Measurements from ENCODE around the gene CDH23. TPM values are rescaled to one million over a fixed set of nuclear protein-coding genes. Genes with fewer than 3 reads are reported as not detected.

Gene CDH23
- total and polyA plus RNA-seq, 7 donors, result 1.00 to 3.8 (median 1.9) TPM

GRCh38 chr10:71423250-71423649, 26.5 kb downstream of the CDH23 start:
- Histone ChIP-seq H3K27me3 (ENCODE audit: insufficient read depth in 3 of 3, low read length in 2 of 3) (peaks cover 0 to 9% (median 0%) of the 10 kb centered on the region in 3 donors), H3K4me3 (no peak overlapping the region), H3K9me3 (no peaks in the 10 kb centered on the region), H3K36me3 (ENCODE audit: insufficient read depth in 1 of 2, low read depth in 1 of 2) (no peaks in the 10 kb centered on the region), H3K4me1 (no peaks in the 10 kb centered on the region), H3K27ac (no peak overlapping the region)
- ATAC-seq (no peak), DNase-seq (no peak)
- intact Hi-C loops (cut with DNase I), result no loop called here
- TF ChIP-seq, protein P1, sequence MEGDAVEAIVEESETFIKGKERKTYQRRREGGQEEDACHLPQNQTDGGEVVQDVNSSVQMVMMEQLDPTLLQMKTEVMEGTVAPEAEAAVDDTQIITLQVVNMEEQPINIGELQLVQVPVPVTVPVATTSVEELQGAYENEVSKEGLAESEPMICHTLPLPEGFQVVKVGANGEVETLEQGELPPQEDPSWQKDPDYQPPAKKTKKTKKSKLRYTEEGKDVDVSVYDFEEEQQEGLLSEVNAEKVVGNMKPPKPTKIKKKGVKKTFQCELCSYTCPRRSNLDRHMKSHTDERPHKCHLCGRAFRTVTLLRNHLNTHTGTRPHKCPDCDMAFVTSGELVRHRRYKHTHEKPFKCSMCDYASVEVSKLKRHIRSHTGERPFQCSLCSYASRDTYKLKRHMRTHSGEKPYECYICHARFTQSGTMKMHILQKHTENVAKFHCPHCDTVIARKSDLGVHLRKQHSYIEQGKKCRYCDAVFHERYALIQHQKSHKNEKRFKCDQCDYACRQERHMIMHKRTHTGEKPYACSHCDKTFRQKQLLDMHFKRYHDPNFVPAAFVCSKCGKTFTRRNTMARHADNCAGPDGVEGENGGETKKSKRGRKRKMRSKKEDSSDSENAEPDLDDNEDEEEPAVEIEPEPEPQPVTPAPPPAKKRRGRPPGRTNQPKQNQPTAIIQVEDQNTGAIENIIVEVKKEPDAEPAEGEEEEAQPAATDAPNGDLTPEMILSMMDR (IDR thresholded peaks at IDR 0.05), result no peak

DNA sequence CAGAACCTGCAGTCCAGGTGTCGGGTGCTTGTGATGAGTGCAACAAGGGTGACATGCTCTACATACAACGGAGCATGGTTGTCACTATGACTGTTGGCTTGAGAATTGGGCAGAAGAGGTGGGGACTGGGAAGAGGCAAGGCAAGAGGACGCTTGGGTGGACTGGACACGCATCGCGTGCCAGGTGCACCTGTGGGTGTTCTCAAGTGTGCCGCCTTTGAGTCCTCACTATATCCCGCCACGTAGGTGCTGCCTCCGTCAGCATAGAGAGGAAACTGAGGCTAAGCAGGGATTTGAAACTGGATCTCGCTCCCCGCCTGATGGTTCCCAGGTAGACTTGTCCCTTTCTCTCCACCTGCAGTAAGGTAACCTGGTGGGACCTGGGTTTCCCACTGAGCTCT, 27.2 kb downstream of the CDH23 start:
- H3K36me3 ChIP-seq (ENCODE audit: insufficient read depth in 1 of 2, low read depth in 1 of 2), result no peaks in the 10 kb centered on the region
- no peak overlapping the region for H3K4me3 ChIP-seq
- intact Hi-C loops (cut with DNase I), result no loop called here
- H3K27me3 ChIP-seq (ENCODE audit: insufficient read depth in 3 of 3, low read length in 2 of 3), result peaks cover 0 to 9% (median 0%) of the 10 kb centered on the region in 3 donors
- no peak overlapping the region for H3K27ac ChIP-seq
- DNase-seq, result no peak
- H3K9me3 ChIP-seq, result no peaks in the 10 kb centered on the region
- TF ChIP-seq, protein P1 (IDR thresholded peaks at IDR 0.05), result no peak
- H3K4me1 ChIP-seq, result no peaks in the 10 kb centered on the region
- 92 to 94% (median 94%) methylated on average over 12 of the region's 12 CpGs for WGBS, 3 donors
- ATAC-seq, result no peak

- no peak for DNase-seq
- peaks cover 0 to 9% (median 0%) of the 10 kb centered on the region in 3 donors for H3K27me3 ChIP-seq (ENCODE audit: insufficient read depth in 3 of 3, low read length in 2 of 3)
These were observed 27.9 kb downstream of the CDH23 start for GRCh38 chr10:71424496-71425194.

GRCh38 chr10:71426058-71426605, 29.4 kb downstream of the CDH23 start:
- ATAC-seq (no peak), DNase-seq (no peak)
- intact Hi-C loops (cut with DNase I), result no loop called here
- Histone ChIP-seq H3K27me3 (ENCODE audit: insufficient read depth in 3 of 3, low read length in 2 of 3) (peaks cover 0 to 9% (median 0%) of the 10 kb centered on the region in 3 donors), H3K4me1 (no peaks in the 10 kb centered on the region), H3K9me3 (no peaks in the 10 kb centered on the region), H3K27ac (no peak overlapping the region), H3K4me3 (no peak overlapping the region), H3K36me3 (ENCODE audit: insufficient read depth in 1 of 2, low read depth in 1 of 2) (no peaks in the 10 kb centered on the region)
- 73 to 78% (median 74%) methylated on average over 6 of the region's 6 CpGs for WGBS, 3 donors
- TF ChIP-seq, protein P1 (IDR thresholded peaks at IDR 0.05), result no peak

More at GRCh38 chr10:71424496-71425194, 27.9 kb downstream of the CDH23 start:
- no peaks in the 10 kb centered on the region for H3K9me3 ChIP-seq
- H3K4me3 ChIP-seq, result no peak overlapping the region
- intact Hi-C loops (cut with DNase I), result no loop called here
- 78 to 79% (median 79%) methylated on average over 9 of the region's 9 CpGs for WGBS, 3 donors
- TF ChIP-seq, protein P1 (IDR thresholded peaks at IDR 0.05), result no peak
- H3K4me1 ChIP-seq, result no peaks in the 10 kb centered on the region
- no peak for ATAC-seq
- H3K27ac ChIP-seq, result no peak overlapping the region
- no peaks in the 10 kb centered on the region for H3K36me3 ChIP-seq (ENCODE audit: insufficient read depth in 1 of 2, low read depth in 1 of 2)

Measured in psoas muscle (tissue), 8 donors.